VCaP (cell line): ENCODE data around the gene FLRT1.

Experiments
- H3K27ac ChIP-seq: fragments of 450-650 bp; 2 replicates; pipeline ENCODE4 v1.5.1; 2017
- TF ChIP-seq, protein P1 (sequence below): fragments of 450-650 bp; conservative IDR thresholded peaks from 2 replicates; pipeline ENCODE4 v1.5.1; 2017; ENCODE audit warnings: mild to moderate bottlenecking, moderate library complexity

Gene FLRT1

DNA sequence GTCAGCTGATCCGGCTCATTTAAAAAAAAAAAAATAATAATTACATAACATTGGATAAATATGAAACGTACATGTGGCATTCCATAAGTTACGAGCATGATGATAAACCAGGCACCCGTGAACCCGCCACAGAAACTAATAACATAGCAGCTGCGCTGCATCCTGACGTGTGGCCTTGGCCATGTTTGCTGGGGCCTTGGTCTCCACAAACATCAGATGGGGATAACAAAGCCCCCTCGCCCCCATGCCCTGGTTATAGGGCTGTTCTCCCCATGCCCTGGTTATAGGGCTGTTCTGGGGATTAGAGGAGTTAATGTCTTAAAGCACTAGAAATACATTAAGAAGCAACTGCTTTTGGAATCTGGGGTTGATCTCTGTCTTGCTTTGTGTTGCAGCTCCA lies 36.7 kb downstream of the FLRT1 start:
- TF ChIP-seq, protein P1, sequence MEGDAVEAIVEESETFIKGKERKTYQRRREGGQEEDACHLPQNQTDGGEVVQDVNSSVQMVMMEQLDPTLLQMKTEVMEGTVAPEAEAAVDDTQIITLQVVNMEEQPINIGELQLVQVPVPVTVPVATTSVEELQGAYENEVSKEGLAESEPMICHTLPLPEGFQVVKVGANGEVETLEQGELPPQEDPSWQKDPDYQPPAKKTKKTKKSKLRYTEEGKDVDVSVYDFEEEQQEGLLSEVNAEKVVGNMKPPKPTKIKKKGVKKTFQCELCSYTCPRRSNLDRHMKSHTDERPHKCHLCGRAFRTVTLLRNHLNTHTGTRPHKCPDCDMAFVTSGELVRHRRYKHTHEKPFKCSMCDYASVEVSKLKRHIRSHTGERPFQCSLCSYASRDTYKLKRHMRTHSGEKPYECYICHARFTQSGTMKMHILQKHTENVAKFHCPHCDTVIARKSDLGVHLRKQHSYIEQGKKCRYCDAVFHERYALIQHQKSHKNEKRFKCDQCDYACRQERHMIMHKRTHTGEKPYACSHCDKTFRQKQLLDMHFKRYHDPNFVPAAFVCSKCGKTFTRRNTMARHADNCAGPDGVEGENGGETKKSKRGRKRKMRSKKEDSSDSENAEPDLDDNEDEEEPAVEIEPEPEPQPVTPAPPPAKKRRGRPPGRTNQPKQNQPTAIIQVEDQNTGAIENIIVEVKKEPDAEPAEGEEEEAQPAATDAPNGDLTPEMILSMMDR, result no peak
- H3K27ac ChIP-seq, result no peak overlapping the region

DNA sequence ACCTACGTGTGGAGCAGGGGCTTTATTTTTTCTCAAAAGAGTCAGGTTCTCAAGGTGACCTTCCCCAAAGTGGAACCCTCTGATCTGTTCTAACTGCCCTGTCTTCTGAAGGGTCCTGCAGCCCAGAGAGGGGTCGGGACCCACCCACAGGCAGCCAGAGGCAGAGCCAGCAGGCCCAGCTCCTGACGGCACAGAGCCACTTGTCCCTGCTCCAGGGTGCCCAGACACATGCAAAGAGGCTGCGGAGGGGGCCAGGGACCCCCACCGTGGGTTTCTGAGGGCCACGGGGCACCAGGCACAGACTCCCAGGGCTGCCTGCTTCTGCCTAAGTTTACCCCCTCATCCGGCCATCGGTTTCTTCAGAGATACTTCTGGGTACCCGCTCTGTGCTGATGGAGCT lies 37.1 kb downstream of the FLRT1 start:
- TF ChIP-seq, protein P1, result no peak
- H3K27ac ChIP-seq, result no peak overlapping the region

DNA sequence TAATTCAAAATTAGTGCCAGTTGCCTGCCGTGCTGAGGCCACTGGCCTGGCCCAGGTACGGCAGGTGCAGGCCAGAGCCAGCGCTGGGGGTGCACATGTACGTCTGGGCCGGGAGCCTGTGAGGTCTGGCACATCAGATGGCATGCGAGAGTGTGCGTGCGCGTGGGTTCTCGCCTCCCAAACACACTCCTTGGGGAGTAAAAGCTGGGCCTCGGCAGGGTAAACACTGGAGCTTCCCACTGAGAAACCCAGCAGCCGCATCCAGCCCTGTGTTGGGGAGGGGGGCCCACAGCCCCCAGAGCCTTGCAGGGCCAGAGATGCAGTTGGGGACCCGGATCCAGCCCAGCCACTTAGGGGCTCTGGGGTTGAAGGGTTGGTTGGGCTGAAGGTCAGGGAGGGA lies 37.8 kb downstream of the FLRT1 start:
- no peak overlapping the region for H3K27ac ChIP-seq
- TF ChIP-seq, protein P1, result no peak

DNA sequence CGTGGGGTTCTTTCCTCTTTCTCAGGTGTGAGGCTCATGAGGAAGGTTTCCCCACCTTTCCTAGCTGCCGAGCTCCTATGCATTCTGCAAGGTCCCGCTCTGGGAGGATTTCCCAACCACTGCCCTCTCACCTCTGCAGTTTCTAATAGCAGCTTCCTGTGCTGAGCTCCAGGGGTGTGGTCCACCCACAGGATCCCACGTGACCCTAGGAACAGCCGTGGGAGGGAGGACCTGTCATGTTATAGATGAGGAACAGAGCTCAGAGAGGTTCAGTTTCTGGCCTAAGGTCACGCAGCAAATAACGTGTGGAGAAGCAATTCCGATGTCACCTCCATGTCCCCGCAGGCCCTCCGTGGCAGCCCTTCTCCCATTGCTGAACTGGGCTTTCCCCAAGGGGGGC lies 38.5 kb downstream of the FLRT1 start:
- no peak overlapping the region for H3K27ac ChIP-seq
- TF ChIP-seq, protein P1, result no peak

DNA sequence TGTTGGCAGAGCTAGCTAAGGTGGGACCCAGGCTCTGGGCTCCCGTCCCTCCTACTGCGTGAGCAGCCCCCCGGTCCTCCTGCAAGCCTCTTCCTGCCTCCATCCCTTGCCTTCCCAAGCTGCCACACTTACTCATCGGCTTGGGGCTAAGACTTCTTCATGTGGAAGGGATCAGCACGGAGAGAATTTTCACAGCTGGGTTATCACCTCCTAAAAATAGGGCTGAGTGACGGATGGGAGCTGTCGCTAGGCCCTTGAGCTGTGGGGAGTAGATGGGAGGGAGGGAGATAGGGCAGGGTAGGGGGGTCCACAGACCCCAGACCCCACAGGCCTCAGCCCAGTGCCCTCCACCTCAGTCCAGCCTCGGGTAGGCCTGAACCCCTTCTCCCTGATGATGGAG lies 41.0 kb downstream of the FLRT1 start:
- H3K27ac ChIP-seq, result no peak overlapping the region; the same call in 1 of the 2 replicates
- TF ChIP-seq, protein P1, result no peak

DNA sequence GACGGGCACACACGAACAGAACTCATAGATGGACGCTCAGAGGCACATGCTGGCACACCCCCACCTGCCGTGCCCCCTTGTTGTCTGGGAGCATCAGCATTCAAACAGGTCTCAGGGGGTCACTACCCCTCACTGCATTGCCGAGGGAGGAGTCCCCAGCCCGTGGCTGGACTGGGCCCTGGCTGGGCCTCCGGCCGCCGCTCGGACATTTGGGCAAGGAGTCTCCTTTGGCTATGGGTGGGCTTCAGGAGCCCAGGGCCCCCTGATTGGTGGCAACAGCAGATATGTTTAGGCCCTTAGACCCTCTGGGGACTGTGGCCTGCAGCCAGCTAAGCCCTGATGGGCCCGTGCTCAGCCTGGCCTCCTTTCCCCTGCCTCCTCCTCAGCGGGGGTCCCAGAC lies 41.9 kb downstream of the FLRT1 start:
- H3K27ac ChIP-seq, result peak overlapping the region; percentile 22; the same call in 1 of the 2 replicates
- TF ChIP-seq, protein P1, result no peak

DNA sequence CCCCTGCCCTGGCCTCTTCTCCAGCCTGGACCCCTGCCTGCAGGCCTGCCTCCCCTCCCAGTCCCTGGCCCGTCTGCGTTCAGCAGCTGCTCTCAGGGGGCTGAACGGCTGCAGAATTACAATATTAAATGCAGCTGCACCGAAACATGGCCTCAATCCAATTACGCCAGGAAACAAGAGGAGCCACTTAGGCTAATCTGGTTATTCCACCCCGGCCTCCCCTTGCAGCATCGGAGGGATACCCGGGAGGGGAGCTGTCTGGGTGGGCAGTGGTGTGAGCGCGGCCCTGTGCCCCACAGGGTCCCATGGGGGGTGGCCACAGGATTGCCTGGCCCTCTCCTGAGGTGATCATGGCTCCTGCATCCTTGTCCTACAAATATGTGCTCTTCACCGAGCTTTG lies 42.6 kb downstream of the FLRT1 start:
- peak overlapping the region; percentile 22; the same call in 1 of the 2 replicates for H3K27ac ChIP-seq
- TF ChIP-seq, protein P1, result no peak

DNA sequence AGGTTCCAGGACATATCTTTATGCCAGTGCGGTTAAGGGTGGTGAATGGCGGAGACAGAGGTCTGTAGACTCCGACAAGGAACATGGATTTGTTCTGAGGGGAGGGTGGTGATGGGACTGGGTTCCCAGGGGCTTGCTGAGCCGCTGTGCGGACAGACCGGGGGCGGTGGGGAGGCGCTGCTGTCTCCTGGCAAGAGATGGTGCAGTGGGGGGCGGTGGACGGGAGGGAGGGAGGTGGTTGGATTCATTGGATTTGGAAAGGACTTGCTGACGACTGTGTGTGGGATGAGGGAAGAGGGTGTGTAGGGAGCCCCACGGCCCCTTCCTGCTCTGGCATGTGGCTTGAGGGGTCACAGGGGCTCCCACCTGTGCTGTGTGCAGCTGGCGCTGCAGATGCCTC lies 43.2 kb downstream of the FLRT1 start:
- peak overlapping the region; percentile 22; the same call in 1 of the 2 replicates for H3K27ac ChIP-seq
- TF ChIP-seq, protein P1, result no peak
